Right lobe of liver (tissue), 6 donors: ENCODE results near the gene ABCB8. TPM values are rescaled to one million over a fixed set of nuclear protein-coding genes. Genes with fewer than 3 reads are reported as not detected.

Experiments
- ATAC-seq, 4 donors: fragments of 200-7000 bp; cut with Tn5 transposase; one replicate each; pipeline ENCODE4 v1.9.1; 2020; ENCODE audit warnings: mild to moderate bottlenecking in 4 of 4, moderate library complexity in 4 of 4
- DNase-seq, 3 donors: peaks; one replicate each; pipeline ENCODE4 v3.0.0-alpha.2; 2020
- H3K27ac ChIP-seq, 3 donors: fragments of 200-600 bp; one replicate each; pipeline ENCODE4 v1.8.0; 2022
- H3K27me3 ChIP-seq, 2 donors: fragments of 200-600 bp; one replicate each; pipeline ENCODE4 v1.8.0; 2022
- H3K36me3 ChIP-seq, 4 donors: fragments of 200-600 bp; sonication (generic) in 1 of 4; one replicate each; pipeline versions ENCODE4 v1.5.1 to v1.8.0; 2017 to 2022; ENCODE audit warnings: control low read depth in 1 of 4
- H3K4me1 ChIP-seq, 4 donors: fragments of 200-600 bp; sonication (generic) in 1 of 4; one replicate each; pipeline versions ENCODE4 v1.5.1 to v1.8.0; 2017 to 2022; ENCODE audit warnings: control low read depth in 1 of 4
- H3K4me3 ChIP-seq, 3 donors: fragments of 200-600 bp; one replicate each; pipeline ENCODE4 v1.8.0; 2022
- H3K9me3 ChIP-seq, 4 donors: fragments of 200-600 bp; sonication (generic) in 1 of 4; one replicate each; pipeline versions ENCODE4 v1.5.1 to v1.8.0; 2017 to 2022; ENCODE audit warnings: control low read depth in 1 of 4
- CTCF ChIP-seq, 4 donors: fragments of 200-600 bp in 3 of 4; fragments of 450-650 bp in 1 of 4; IDR thresholded peaks; one replicate each; pipeline versions ENCODE4 v1.5.1 to v1.8.0; 2016 to 2022; ENCODE audit warnings: antibody characterized with exemption in 4 of 4, mild to moderate bottlenecking in 2 of 4
- POLR2A ChIP-seq: fragments of 450-650 bp; IDR thresholded peaks from one replicate; pipeline ENCODE4 v1.6.1; 2017; ENCODE audit warnings: antibody characterized with exemption, mild to moderate bottlenecking
- WGBS: methylation state at CpG from one replicate; pipeline ENCODE4 v1.1.6; 2018; ENCODE audit warnings: low coverage, low lambda C conversion rate; ENCODE audit not compliant: insufficient coverage; ENCODE audit errors: missing lambda C conversion rate; 5-methylcytosine and 5-hydroxymethylcytosine counted together
- intact Hi-C, 2 donors: fragments of 100-400 bp; cut with DNase I; formaldehyde crosslinking; loops; one replicate each; pipeline versions ENCODE4 v1.11.2 to v1.14.1; 2022
- total RNA-seq, 6 experiments: library from RNA; depleted of rRNA in 2 of 6; stranded (reverse); fragments of >200 nt in 2 of 6; fragmentation: NEBNext Ultra II Directional in 3 of 6; extraction: Animal tissue kit (Norgen Biotek cat#: 25700) in 3 of 6; gene quantifications; one replicate each; pipeline versions ENCODE4 v1.1.0 to v1.2.4, GENCODE V29; 2016 to 2023
- donor health status: DM: no; HTN: yes; CAD: no.
- donor health status: DM: no; HTN: no; CAD: no.
- donor health status: DM: no; HTN: no; CAD: no.
- donor health status: DM: no; HTN: yes; CAD: no.
- donor health status: DM: no; HTN: yes; CAD: no.

The ABCB8 gene
- total RNA-seq, 6 experiments from 2014 or later: 22.3 to 33.8 (median 26.8) TPM

- DNase-seq (no peak), ATAC-seq (no peak)
- no peak overlapping the region for H3K4me3 ChIP-seq
- no peaks in the 10 kb centered on the region for H3K36me3 ChIP-seq
- peaks cover 0 to 20% (median 2%) of the 10 kb centered on the region in 4 donors for H3K4me1 ChIP-seq
- H3K27me3 ChIP-seq: peaks cover 0 to 12% of the 10 kb centered on the region in 2 donors
- no peak overlapping the region for H3K27ac ChIP-seq
- no peaks in the 10 kb centered on the region for H3K9me3 ChIP-seq
- intact Hi-C loops: no loop called here
- WGBS: 60% methylated on average over 8 of the region's 8 CpGs
- TF ChIP-seq POLR2A: no peak
- no peak for TF ChIP-seq CTCF (IDR thresholded peaks at IDR 0.05)
Observed at GRCh38 chr7:151016505-151016904, 11.7 kb upstream of the ABCB8 start.

- no peak overlapping the region for H3K4me3 ChIP-seq
- H3K36me3 ChIP-seq: no peaks in the 10 kb centered on the region
- peaks cover 0 to 12% of the 10 kb centered on the region in 2 donors for H3K27me3 ChIP-seq
- 87% methylated on average over 11 of the region's 15 CpGs for WGBS
- TF ChIP-seq POLR2A: no peak
- no peak for TF ChIP-seq CTCF (IDR thresholded peaks at IDR 0.05)
- H3K9me3 ChIP-seq: no peaks in the 10 kb centered on the region
- no peak for DNase-seq
- H3K27ac ChIP-seq: no peak overlapping the region
- ATAC-seq: no peak
- H3K4me1 ChIP-seq: peaks cover 0 to 20% (median 2%) of the 10 kb centered on the region in 4 donors
- intact Hi-C loops: no loop called here
Observed at GRCh38 chr7:151016942-151017341, 11.3 kb upstream of the ABCB8 start.

- peaks cover 0 to 12% of the 10 kb centered on the region in 2 donors for H3K27me3 ChIP-seq
- no peak overlapping the region for H3K27ac ChIP-seq
- peaks cover 0 to 20% (median 2%) of the 10 kb centered on the region in 4 donors for H3K4me1 ChIP-seq
- intact Hi-C loops: no loop called here
- H3K4me3 ChIP-seq: no peak overlapping the region
- peak in 1 of 3 donors; percentile 46 for DNase-seq
- no peak for ATAC-seq
- 7% methylated on average over 5 of the region's 13 CpGs for WGBS
- H3K9me3 ChIP-seq: no peaks in the 10 kb centered on the region
- TF ChIP-seq CTCF (IDR thresholded peaks at IDR 0.05): no peak
- no peak for TF ChIP-seq POLR2A
- no peaks in the 10 kb centered on the region for H3K36me3 ChIP-seq
Observed at GRCh38 chr7:151017370-151017952, 10.8 kb upstream of the ABCB8 start.

GRCh38 chr7:151017953-151018420, 10.3 kb upstream of the ABCB8 start:
- H3K4me1 ChIP-seq: peaks cover 0 to 20% (median 2%) of the 10 kb centered on the region in 4 donors
- WGBS: 8% methylated on average over 15 of the region's 34 CpGs
- TF ChIP-seq CTCF (IDR thresholded peaks at IDR 0.05) (peak; percentile 72 to 93 (median 87)), POLR2A (no peak)
- H3K4me3 ChIP-seq: no peak overlapping the region
- H3K9me3 ChIP-seq: no peaks in the 10 kb centered on the region
- no peak overlapping the region for H3K27ac ChIP-seq
- intact Hi-C loops: no loop called here
- DNase-seq: peak; percentile 61 to 76 (median 73)
- peaks cover 0 to 12% of the 10 kb centered on the region in 2 donors for H3K27me3 ChIP-seq
- peak; percentile 73 to 80 (median 75) for ATAC-seq
- H3K36me3 ChIP-seq: no peaks in the 10 kb centered on the region
